ENCODE measurements around the gene SLC22A5. TPM values are rescaled to one million over a fixed set of nuclear protein-coding genes. Genes with fewer than 3 reads are reported as not detected.

SLC22A5 gene
- polyA plus RNA-seq, 1 donor (not counting 4 experiments of a cell fraction or from before 2014, with no cell fraction given): 14.8 TPM

DNA sequence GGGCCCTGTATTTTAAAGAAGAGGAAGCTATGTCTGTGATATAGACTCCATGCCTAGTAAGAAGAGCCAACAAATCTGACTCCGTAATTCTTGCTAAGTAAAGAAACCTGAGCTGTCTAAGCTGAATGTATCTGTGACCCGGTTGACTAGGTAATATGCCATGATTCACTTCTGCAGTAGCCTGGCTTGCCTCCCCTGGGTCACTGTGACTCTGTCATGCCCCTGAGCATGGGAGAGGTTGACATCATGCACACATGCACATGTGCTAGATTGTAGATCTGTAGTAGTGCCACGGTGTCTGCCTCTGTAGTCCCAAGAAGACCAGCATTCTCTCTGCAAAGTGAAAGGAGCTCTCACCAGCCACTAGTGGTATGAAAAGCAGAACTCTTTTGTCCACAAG is 9.1 kb downstream of the SLC22A5 start:
- FAIRE-seq (peak; percentile 32), DNase-seq (ENCODE audit: low read depth, low spot score) (no peak)
- Histone ChIP-seq H4K20me1 (ENCODE audit: control insufficient read depth, extremely low read depth, insufficient read depth, low read length) (no peaks in the 10 kb centered on the region), H3K9me1 (ENCODE audit: control insufficient read depth, extremely low read depth, insufficient read depth, low read length) (peaks cover 2% of the 10 kb centered on the region), H3K27me3 (ENCODE audit: control insufficient read depth, extremely low read depth, insufficient read depth, low read length) (no peaks in the 10 kb centered on the region), H3K9me3 (ENCODE audit: control insufficient read depth, low read depth, low read length) (no peaks in the 10 kb centered on the region), H3K4me3 (ENCODE audit: control insufficient read depth in 2 of 3, extremely low read depth in 1 of 3, insufficient read depth in 2 of 3, low read depth in 1 of 3, low read length in 3 of 3) (no peak overlapping the region), H2AFZ (ENCODE audit: control insufficient read depth, low read length) (no peak overlapping the region), H3K4me1 (ENCODE audit: control insufficient read depth, extremely low read depth, insufficient read depth, low read length) (peaks cover 26% of the 10 kb centered on the region), H3K27ac (ENCODE audit: control insufficient read depth, insufficient read depth, low read length) (no peak overlapping the region), H3K36me3 (ENCODE audit: control insufficient read depth in 2 of 2, extremely low read depth in 1 of 2, insufficient read depth in 2 of 2, low read length in 2 of 2) (peaks cover 10 to 11% of the 10 kb centered on the region in 2 experiments), H3K79me2 (ENCODE audit: control insufficient read depth, insufficient read depth, low read length) (peaks cover 14% of the 10 kb centered on the region), H3K9ac (ENCODE audit: control insufficient read depth, extremely low read depth, insufficient read depth, low read length) (no peak overlapping the region), H3K4me2 (ENCODE audit: control insufficient read depth, extremely low read depth, insufficient read depth, low read depth, low read length) (no peak overlapping the region)
- TF ChIP-seq, protein P1, sequence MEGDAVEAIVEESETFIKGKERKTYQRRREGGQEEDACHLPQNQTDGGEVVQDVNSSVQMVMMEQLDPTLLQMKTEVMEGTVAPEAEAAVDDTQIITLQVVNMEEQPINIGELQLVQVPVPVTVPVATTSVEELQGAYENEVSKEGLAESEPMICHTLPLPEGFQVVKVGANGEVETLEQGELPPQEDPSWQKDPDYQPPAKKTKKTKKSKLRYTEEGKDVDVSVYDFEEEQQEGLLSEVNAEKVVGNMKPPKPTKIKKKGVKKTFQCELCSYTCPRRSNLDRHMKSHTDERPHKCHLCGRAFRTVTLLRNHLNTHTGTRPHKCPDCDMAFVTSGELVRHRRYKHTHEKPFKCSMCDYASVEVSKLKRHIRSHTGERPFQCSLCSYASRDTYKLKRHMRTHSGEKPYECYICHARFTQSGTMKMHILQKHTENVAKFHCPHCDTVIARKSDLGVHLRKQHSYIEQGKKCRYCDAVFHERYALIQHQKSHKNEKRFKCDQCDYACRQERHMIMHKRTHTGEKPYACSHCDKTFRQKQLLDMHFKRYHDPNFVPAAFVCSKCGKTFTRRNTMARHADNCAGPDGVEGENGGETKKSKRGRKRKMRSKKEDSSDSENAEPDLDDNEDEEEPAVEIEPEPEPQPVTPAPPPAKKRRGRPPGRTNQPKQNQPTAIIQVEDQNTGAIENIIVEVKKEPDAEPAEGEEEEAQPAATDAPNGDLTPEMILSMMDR (optimal IDR thresholded peaks at IDR 0.05 in 1 of 3, IDR thresholded peaks at IDR 0.05 in 1 of 3, conservative IDR thresholded peaks at IDR 0.05 in 1 of 3; ENCODE audit: extremely low read depth in 1 of 3, insufficient read depth in 2 of 3, low read length in 3 of 3): no peak
- no peak for TF ChIP-seq EZH2 (IDR thresholded peaks at IDR 0.05; ENCODE audit: low read length)
- dilution Hi-C loops (cut with MboI; ENCODE audit: extremely low pct_ligation_motif_present, low sequenced_read_pairs): no loop called here

DNA sequence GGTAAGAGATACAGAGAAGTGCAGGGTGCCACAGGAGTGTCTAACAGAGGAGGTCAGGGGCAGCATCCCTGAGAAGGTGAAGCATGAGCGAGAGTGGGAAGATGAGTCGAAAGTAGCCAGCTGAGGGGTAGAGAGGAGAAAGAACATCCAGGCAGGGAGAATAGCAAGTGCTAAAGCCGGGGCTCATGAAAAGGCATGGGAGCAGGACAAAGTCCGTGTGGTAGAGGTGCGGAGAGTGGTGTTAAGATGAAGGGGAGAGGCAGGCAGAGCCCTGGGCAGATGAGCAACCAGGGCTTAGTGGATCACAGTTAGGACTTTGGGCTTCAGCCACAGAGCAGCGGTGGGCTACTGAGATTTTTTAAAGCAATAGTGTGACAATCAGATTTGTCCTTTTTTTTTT is 10.5 kb downstream of the SLC22A5 start:
- no peaks in the 10 kb centered on the region for H3K9me1 ChIP-seq (ENCODE audit: control insufficient read depth, extremely low read depth, insufficient read depth, low read length)
- H4K20me1 ChIP-seq (ENCODE audit: control insufficient read depth, extremely low read depth, insufficient read depth, low read length): no peaks in the 10 kb centered on the region
- FAIRE-seq (no peak), DNase-seq (ENCODE audit: low read depth, low spot score) (no peak)
- no peak overlapping the region for H3K4me3 ChIP-seq (ENCODE audit: control insufficient read depth in 2 of 3, extremely low read depth in 1 of 3, insufficient read depth in 2 of 3, low read depth in 1 of 3, low read length in 3 of 3)
- no peak overlapping the region for H3K27ac ChIP-seq (ENCODE audit: control insufficient read depth, insufficient read depth, low read length)
- H3K9me3 ChIP-seq (ENCODE audit: control insufficient read depth, low read depth, low read length): no peaks in the 10 kb centered on the region
- peaks cover 7% of the 10 kb centered on the region for H3K79me2 ChIP-seq (ENCODE audit: control insufficient read depth, insufficient read depth, low read length)
- H3K9ac ChIP-seq (ENCODE audit: control insufficient read depth, extremely low read depth, insufficient read depth, low read length): no peak overlapping the region
- TF ChIP-seq, protein P1 (optimal IDR thresholded peaks at IDR 0.05 in 1 of 3, IDR thresholded peaks at IDR 0.05 in 1 of 3, conservative IDR thresholded peaks at IDR 0.05 in 1 of 3; ENCODE audit: extremely low read depth in 1 of 3, insufficient read depth in 2 of 3, low read length in 3 of 3): no peak
- no peak for TF ChIP-seq EZH2 (IDR thresholded peaks at IDR 0.05; ENCODE audit: low read length)
- peaks cover 24% of the 10 kb centered on the region for H3K4me1 ChIP-seq (ENCODE audit: control insufficient read depth, extremely low read depth, insufficient read depth, low read length)
- dilution Hi-C loops (cut with MboI; ENCODE audit: extremely low pct_ligation_motif_present, low sequenced_read_pairs): no loop called here
- H3K4me2 ChIP-seq (ENCODE audit: control insufficient read depth, extremely low read depth, insufficient read depth, low read depth, low read length): no peak overlapping the region
- no peak overlapping the region for H2AFZ ChIP-seq (ENCODE audit: control insufficient read depth, low read length)
- H3K36me3 ChIP-seq (ENCODE audit: control insufficient read depth in 2 of 2, extremely low read depth in 1 of 2, insufficient read depth in 2 of 2, low read length in 2 of 2): peaks cover 14 to 16% of the 10 kb centered on the region in 2 experiments
- no peaks in the 10 kb centered on the region for H3K27me3 ChIP-seq (ENCODE audit: control insufficient read depth, extremely low read depth, insufficient read depth, low read length)

Measured in keratinocyte (primary cell).